Measurements from ENCODE around the gene SLC36A2. TPM values are rescaled to one million over a fixed set of nuclear protein-coding genes. Genes with fewer than 3 reads are reported as not detected.
A peak's percentile ranks its signal among the peaks of the same experiment; 100 is the strongest.

The SLC36A2 gene
- polyA plus RNA-seq (2012; ENCODE audit: insufficient read depth, insufficient read length, low read depth) = not detected

DNA sequence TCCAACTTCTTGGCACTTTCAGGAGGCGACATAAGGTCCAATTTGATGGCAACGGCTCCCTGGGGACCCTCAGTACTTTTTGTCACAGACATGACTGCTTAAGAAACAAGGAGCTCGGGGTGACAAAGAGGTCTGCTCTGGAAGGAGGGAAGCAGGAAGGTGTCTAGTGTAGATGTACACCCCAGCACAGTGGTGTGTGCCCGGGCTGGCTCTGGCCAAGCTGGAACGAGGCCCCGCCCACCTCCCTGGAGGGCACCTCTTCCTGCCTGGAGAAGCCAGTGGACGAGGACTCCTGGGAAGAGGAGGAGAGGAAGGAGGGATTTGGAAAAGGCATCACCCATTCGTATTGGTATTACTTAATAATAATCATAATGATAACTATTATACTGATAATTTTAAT is at the start of gene SLC36A2:
SLC36A2 (minus strand) TSS at position 191 of the 400 bp plus-strand sequence; CDS start at position 92, 99 bp downstream.
- Histone ChIP-seq H3K4me1 (no peaks in the 10 kb centered on the region), H3K9me3 (no peaks in the 10 kb centered on the region), H3K36me3 (no peaks in the 10 kb centered on the region), H3K4me3 (ENCODE audit: low read depth, low read length) (no peak within 1 kb of the TSS), H3K27me3 (peaks cover 5% of the 10 kb centered on the region; the same call in 1 of the 2 replicates)
- DNase-seq = peak; percentile 10
- TF ChIP-seq, protein P1, sequence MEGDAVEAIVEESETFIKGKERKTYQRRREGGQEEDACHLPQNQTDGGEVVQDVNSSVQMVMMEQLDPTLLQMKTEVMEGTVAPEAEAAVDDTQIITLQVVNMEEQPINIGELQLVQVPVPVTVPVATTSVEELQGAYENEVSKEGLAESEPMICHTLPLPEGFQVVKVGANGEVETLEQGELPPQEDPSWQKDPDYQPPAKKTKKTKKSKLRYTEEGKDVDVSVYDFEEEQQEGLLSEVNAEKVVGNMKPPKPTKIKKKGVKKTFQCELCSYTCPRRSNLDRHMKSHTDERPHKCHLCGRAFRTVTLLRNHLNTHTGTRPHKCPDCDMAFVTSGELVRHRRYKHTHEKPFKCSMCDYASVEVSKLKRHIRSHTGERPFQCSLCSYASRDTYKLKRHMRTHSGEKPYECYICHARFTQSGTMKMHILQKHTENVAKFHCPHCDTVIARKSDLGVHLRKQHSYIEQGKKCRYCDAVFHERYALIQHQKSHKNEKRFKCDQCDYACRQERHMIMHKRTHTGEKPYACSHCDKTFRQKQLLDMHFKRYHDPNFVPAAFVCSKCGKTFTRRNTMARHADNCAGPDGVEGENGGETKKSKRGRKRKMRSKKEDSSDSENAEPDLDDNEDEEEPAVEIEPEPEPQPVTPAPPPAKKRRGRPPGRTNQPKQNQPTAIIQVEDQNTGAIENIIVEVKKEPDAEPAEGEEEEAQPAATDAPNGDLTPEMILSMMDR (IDR thresholded peaks at IDR 0.05; ENCODE audit: low read depth, low read length) = no peak

DNA sequence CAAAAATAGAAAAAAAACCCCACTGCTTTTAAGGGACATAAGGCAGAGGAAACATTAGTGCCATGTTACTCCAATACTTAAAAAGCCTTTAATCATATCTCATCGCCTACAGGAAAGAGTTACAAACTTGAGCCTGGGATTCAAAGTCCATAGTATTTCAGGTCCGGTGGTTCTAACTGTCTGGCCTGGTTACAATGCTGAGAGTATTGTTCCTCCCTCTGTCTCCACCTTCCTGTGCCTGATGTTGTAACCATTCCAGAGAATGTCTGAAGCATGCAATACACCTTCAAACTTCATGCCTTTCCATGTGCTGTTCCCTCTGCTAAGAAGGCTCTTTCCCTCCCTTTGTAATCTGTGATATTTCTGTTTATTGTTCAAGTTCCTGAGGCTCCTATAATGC is 41.6 kb upstream of the SLC36A2 start:
- H3K36me3 ChIP-seq = no peaks in the 10 kb centered on the region
- H3K9me3 ChIP-seq = no peaks in the 10 kb centered on the region
- no peaks in the 10 kb centered on the region for H3K27me3 ChIP-seq
- TF ChIP-seq, protein P1 (IDR thresholded peaks at IDR 0.05; ENCODE audit: low read depth, low read length) = no peak
- no peak for DNase-seq
- no peak overlapping the region for H3K4me3 ChIP-seq (ENCODE audit: low read depth, low read length)
- no peaks in the 10 kb centered on the region for H3K4me1 ChIP-seq

DNA sequence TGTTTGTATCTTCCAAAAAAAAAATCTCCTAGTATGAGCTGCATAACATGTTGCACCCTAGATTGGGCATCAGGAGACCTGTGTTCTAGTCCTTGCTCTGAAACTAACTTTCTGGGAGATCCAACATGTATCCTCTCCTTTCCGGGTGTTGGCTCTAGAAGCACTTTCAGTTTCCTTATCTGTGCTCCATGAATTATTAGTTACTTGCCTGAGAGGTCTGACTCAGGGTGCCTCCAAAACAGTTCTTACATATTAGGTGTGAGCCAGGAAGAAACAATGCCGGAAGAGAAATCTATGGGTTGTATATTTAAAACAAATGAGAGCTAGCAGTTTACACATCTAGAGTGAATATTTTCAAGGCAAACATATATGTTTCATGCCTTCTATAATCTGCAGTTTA is 36.7 kb upstream of the SLC36A2 start:
- Histone ChIP-seq H3K9me3 (no peaks in the 10 kb centered on the region), H3K4me1 (no peaks in the 10 kb centered on the region), H3K27me3 (0 out of 2 replicates have a peak, but pooled peaks cover 3% of the 10 kb centered on the region), H3K4me3 (ENCODE audit: low read depth, low read length) (no peak overlapping the region), H3K36me3 (no peaks in the 10 kb centered on the region)
- no peak for DNase-seq
- TF ChIP-seq, protein P1 (IDR thresholded peaks at IDR 0.05; ENCODE audit: low read depth, low read length) = no peak

DNA sequence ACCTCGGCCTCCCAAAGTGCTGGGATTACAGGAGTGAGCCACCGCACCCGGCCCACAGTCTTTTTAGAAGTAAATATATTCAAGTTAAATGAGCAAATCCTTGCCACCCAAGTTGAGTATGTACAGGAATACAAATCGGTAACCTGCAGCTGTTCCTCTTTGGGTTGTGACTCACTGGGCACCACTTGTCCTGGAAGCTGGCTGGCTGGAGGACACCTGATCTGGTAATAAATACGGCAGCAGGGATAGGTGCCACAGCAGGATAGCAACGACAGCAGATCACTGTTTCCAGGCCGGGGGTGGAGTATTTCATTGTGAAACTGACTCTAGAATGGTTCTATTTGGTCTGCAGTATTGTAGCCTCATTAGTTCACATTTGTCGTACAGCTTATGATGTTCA is 35.7 kb upstream of the SLC36A2 start:
- H3K4me1 ChIP-seq = no peaks in the 10 kb centered on the region
- no peak overlapping the region for H3K4me3 ChIP-seq (ENCODE audit: low read depth, low read length)
- no peaks in the 10 kb centered on the region for H3K9me3 ChIP-seq
- TF ChIP-seq, protein P1 (IDR thresholded peaks at IDR 0.05; ENCODE audit: low read depth, low read length) = no peak
- no peak for DNase-seq
- 0 out of 2 replicates have a peak, but pooled peaks cover 3% of the 10 kb centered on the region for H3K27me3 ChIP-seq
- H3K36me3 ChIP-seq = no peaks in the 10 kb centered on the region

DNA sequence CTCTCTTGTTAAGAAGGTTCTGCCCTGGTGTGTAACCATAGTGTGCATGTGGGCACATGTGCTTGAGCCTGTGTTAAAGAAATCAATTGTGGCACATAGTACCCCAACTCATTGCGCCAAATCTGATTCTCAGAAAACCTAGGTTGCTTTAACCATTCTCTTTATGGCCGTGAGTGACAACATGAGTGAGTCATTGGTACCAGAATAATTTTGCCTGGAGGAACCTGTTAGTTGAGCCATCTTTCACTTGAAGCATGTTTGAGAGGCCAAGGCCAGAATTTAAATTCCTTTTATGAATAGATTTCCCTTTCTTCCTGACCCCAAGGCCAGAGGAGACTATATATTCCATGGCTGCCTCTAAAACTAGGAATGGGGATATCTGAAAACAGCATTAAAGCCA is 35.2 kb upstream of the SLC36A2 start:
- Histone ChIP-seq H3K4me1 (no peaks in the 10 kb centered on the region), H3K27me3 (0 out of 2 replicates have a peak, but pooled peaks cover 3% of the 10 kb centered on the region), H3K9me3 (no peaks in the 10 kb centered on the region), H3K4me3 (ENCODE audit: low read depth, low read length) (no peak overlapping the region), H3K36me3 (no peaks in the 10 kb centered on the region)
- TF ChIP-seq, protein P1 (IDR thresholded peaks at IDR 0.05; ENCODE audit: low read depth, low read length) = no peak
- DNase-seq = no peak

DNA sequence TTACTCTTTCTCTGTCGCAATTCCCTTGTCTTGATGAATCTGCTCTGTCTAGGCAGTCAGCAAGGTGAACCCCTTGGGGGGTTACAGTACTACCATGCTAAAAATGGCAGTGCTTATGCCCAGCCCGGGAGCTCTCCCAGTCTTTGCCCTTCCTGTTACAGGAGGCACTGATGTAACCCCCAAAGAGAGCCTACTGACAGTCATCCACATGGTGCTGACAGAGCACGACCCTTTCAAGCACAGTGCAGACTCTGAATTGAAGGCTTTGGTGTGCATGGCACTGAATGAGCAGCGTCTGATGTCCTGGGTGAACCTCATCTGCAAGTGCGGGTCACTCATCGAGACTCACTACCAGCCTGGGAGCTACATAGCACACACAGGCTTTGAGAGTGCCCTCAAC is 34.5 kb upstream of the SLC36A2 start:
- TF ChIP-seq, protein P1 (IDR thresholded peaks at IDR 0.05; ENCODE audit: low read depth, low read length) = no peak
- H3K36me3 ChIP-seq = no peaks in the 10 kb centered on the region
- H3K4me3 ChIP-seq (ENCODE audit: low read depth, low read length) = no peak overlapping the region
- no peak for DNase-seq
- 0 out of 2 replicates have a peak, but pooled peaks cover 3% of the 10 kb centered on the region for H3K27me3 ChIP-seq
- H3K9me3 ChIP-seq = no peaks in the 10 kb centered on the region
- no peaks in the 10 kb centered on the region for H3K4me1 ChIP-seq

Data from BE2C (cell line).